AG09309 (cell line): ENCODE results near the gene TNFAIP1.

Experiments used
- DNase-seq: peaks from one replicate; pipeline ENCODE4 v3.0.0-alpha.2; 2010; ENCODE audit warnings: low read depth
- H3K4me3 ChIP-seq: 2 replicates; pipeline ENCODE4 v1.5.1; 2011; ENCODE audit warnings: mild to moderate bottlenecking, low read depth, low read length, moderate library complexity; ENCODE audit not compliant: control insufficient read depth
- CTCF ChIP-seq: IDR thresholded peaks from 2 replicates; pipeline ENCODE4 v1.5.1; 2011; ENCODE audit warnings: mild to moderate bottlenecking, low read depth, low read length, inconsistent platforms; ENCODE audit not compliant: insufficient read depth, control insufficient read depth; ENCODE audit errors: missing control alignments

TNFAIP1 gene

GRCh38 chr17:28339431-28339830 is 3.9 kb downstream of the TNFAIP1 start:
- no peak for DNase-seq
- TF ChIP-seq CTCF, result no peak
- H3K4me3 ChIP-seq, result no peak overlapping the region

- DNase-seq, result no peak
- no peak overlapping the region for H3K4me3 ChIP-seq
- no peak for TF ChIP-seq CTCF
Observed at GRCh38 chr17:28340374-28340773, 4.8 kb downstream of the TNFAIP1 start.

- TF ChIP-seq CTCF, result no peak
Observed at GRCh38 chr17:28341516-28341915, 6.0 kb downstream of the TNFAIP1 start.

GRCh38 chr17:28342313-28342712 is 6.8 kb downstream of the TNFAIP1 start:
- H3K4me3 ChIP-seq, result no peak overlapping the region
- DNase-seq, result no peak
- no peak for TF ChIP-seq CTCF

More at GRCh38 chr17:28341516-28341915, 6.0 kb downstream of the TNFAIP1 start:
- H3K4me3 ChIP-seq, result no peak overlapping the region
- DNase-seq, result no peak

- TF ChIP-seq CTCF, result no peak
- no peak overlapping the region for H3K4me3 ChIP-seq
- no peak for DNase-seq
Observed at GRCh38 chr17:28343491-28343932, 8.0 kb downstream of the TNFAIP1 start.

- no peak overlapping the region for H3K4me3 ChIP-seq
Observed at GRCh38 chr17:28344011-28344410, 8.4 kb downstream of the TNFAIP1 start.

More at GRCh38 chr17:28344011-28344410, 8.4 kb downstream of the TNFAIP1 start:
- TF ChIP-seq CTCF, result no peak
- DNase-seq, result no peak
